Measurements from ENCODE around the gene RPRM. TPM values are rescaled to one million over a fixed set of nuclear protein-coding genes. Genes with fewer than 3 reads are reported as not detected.

The RPRM gene
- total and polyA plus RNA-seq, 2 of the 13 experiments (the other 11 are each of a cell fraction or from before 2014, with no cell fraction given), result not detected

DNA sequence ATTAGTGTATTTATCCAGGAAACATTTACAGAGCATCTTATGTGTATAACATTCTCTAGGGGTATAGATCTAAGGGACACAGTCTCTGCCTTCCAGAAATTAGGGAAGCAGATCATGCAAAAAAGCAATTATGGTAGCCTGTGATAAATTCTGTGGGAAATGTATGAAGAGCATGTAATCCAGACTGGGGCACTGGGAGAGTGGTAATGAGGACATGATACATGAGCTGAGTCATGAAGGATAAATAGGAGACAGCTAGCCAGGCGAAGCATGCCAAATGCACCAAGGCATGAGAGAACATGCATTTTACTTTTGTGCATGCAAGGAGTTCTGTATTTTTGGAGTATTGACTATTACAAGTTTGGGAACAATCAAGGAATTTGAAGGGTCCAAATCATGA is 8.9 kb upstream of the RPRM start:
- DNase-seq (ENCODE audit: low spot score) (no peak), ATAC-seq (no peak), FAIRE-seq (no peak)
- in situ Hi-C loops (cut with HindIII; ENCODE audit: extremely low pct_ligation_motif_present, low pct_unique_long_range_greater_than_20kb) (loop anchor here (25.0 kb wide), 2 partner anchors 750 to 1450 kb away; no protein-coding TSS in a partner anchor), intact Hi-C loops (cut with micrococcal nuclease; ENCODE audit: unreplicated experiment) (no loop called here)
- POLR2A ChIA-PET, result no interaction called here
- Histone ChIP-seq H3K9me3 (ENCODE audit: low read length) (no peaks in the 10 kb centered on the region), H3K4me1 (ENCODE audit: insufficient read depth, low read length) (no peaks in the 10 kb centered on the region), H3K27ac (ENCODE audit: extremely low read length, insufficient read depth, low read length) (no peak overlapping the region), H3K4me3 (replicated peaks in 1 of 3; ENCODE audit: insufficient read depth in 1 of 3, low read depth in 2 of 3, low read length in 3 of 3) (no peak overlapping the region), H3K4me2 (ENCODE audit: low read depth, low read length) (no peak overlapping the region), H4K20me1 (ENCODE audit: insufficient read depth, low read length) (no peaks in the 10 kb centered on the region; the same call in 1 of the 2 replicates), H2AFZ (ENCODE audit: low read length) (no peak overlapping the region), H3K9ac (ENCODE audit: insufficient read depth, low read depth, low read length) (no peak overlapping the region), H3K27me3 (ENCODE audit: control insufficient read depth in 1 of 2, insufficient read depth in 2 of 2, low read length in 2 of 2) (no peaks in the 10 kb centered on the region), H3K36me3 (replicated peaks in 1 of 2; ENCODE audit: control insufficient read depth in 1 of 2, insufficient read depth in 2 of 2, low read length in 2 of 2) (no peaks in the 10 kb centered on the region), H3K79me2 (ENCODE audit: insufficient read depth, low read length) (no peaks in the 10 kb centered on the region)
- CTCF ChIA-PET (ENCODE audit: low intra/inter-chr PET ratio, low total read pairs), result no interaction called here
- no TSS peak for BruUV-seq (replicated peaks)
- 5% methylated on average over 1 of the region's 1 CpG for WGBS (ENCODE audit: low lambda C conversion rate)
- TF ChIP-seq ZNF337 (CRISPR knock-in tag; IDR thresholded peaks at IDR 0.05; ENCODE audit: borderline replicate concordance, low read depth) (no peak), ZNF777 (CRISPR knock-in tag; IDR thresholded peaks at IDR 0.05) (no peak), ZNF367 (CRISPR knock-in tag; IDR thresholded peaks at IDR 0.05; ENCODE audit: borderline replicate concordance) (no peak), ZNF569 (CRISPR knock-in tag; IDR thresholded peaks at IDR 0.05; ENCODE audit: borderline replicate concordance) (no peak), BRD4 (CRISPR knock-in tag; IDR thresholded peaks at IDR 0.05) (no peak), ZNF460 (CRISPR knock-in tag; IDR thresholded peaks at IDR 0.05; ENCODE audit: borderline replicate concordance) (no peak)
- TF ChIP-seq, protein P1, sequence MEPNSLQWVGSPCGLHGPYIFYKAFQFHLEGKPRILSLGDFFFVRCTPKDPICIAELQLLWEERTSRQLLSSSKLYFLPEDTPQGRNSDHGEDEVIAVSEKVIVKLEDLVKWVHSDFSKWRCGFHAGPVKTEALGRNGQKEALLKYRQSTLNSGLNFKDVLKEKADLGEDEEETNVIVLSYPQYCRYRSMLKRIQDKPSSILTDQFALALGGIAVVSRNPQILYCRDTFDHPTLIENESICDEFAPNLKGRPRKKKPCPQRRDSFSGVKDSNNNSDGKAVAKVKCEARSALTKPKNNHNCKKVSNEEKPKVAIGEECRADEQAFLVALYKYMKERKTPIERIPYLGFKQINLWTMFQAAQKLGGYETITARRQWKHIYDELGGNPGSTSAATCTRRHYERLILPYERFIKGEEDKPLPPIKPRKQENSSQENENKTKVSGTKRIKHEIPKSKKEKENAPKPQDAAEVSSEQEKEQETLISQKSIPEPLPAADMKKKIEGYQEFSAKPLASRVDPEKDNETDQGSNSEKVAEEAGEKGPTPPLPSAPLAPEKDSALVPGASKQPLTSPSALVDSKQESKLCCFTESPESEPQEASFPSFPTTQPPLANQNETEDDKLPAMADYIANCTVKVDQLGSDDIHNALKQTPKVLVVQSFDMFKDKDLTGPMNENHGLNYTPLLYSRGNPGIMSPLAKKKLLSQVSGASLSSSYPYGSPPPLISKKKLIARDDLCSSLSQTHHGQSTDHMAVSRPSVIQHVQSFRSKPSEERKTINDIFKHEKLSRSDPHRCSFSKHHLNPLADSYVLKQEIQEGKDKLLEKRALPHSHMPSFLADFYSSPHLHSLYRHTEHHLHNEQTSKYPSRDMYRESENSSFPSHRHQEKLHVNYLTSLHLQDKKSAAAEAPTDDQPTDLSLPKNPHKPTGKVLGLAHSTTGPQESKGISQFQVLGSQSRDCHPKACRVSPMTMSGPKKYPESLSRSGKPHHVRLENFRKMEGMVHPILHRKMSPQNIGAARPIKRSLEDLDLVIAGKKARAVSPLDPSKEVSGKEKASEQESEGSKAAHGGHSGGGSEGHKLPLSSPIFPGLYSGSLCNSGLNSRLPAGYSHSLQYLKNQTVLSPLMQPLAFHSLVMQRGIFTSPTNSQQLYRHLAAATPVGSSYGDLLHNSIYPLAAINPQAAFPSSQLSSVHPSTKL (CRISPR knock-in tag; IDR thresholded peaks at IDR 0.05), result no peak
- TF ChIP-seq, protein P2, sequence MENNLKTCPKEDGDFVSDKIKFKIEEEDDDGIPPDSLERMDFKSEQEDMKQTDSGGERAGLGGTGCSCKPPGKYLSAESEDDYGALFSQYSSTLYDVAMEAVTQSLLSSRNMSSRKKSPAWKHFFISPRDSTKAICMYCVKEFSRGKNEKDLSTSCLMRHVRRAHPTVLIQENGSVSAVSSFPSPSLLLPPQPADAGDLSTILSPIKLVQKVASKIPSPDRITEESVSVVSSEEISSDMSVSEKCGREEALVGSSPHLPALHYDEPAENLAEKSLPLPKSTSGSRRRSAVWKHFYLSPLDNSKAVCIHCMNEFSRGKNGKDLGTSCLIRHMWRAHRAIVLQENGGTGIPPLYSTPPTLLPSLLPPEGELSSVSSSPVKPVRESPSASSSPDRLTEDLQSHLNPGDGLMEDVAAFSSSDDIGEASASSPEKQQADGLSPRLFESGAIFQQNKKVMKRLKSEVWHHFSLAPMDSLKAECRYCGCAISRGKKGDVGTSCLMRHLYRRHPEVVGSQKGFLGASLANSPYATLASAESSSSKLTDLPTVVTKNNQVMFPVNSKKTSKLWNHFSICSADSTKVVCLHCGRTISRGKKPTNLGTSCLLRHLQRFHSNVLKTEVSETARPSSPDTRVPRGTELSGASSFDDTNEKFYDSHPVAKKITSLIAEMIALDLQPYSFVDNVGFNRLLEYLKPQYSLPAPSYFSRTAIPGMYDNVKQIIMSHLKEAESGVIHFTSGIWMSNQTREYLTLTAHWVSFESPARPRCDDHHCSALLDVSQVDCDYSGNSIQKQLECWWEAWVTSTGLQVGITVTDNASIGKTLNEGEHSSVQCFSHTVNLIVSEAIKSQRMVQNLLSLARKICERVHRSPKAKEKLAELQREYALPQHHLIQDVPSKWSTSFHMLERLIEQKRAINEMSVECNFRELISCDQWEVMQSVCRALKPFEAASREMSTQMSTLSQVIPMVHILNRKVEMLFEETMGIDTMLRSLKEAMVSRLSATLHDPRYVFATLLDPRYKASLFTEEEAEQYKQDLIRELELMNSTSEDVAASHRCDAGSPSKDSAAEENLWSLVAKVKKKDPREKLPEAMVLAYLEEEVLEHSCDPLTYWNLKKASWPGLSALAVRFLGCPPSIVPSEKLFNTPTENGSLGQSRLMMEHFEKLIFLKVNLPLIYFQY (CRISPR knock-in tag; IDR thresholded peaks at IDR 0.05; ENCODE audit: borderline replicate concordance), result no peak
- TF ChIP-seq, protein P3, sequence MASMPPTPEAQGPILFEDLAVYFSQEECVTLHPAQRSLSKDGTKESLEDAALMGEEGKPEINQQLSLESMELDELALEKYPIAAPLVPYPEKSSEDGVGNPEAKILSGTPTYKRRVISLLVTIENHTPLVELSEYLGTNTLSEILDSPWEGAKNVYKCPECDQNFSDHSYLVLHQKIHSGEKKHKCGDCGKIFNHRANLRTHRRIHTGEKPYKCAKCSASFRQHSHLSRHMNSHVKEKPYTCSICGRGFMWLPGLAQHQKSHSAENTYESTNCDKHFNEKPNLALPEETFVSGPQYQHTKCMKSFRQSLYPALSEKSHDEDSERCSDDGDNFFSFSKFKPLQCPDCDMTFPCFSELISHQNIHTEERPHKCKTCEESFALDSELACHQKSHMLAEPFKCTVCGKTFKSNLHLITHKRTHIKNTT (CRISPR knock-in tag; IDR thresholded peaks at IDR 0.05), result no peak
- TF ChIP-seq, protein P4, sequence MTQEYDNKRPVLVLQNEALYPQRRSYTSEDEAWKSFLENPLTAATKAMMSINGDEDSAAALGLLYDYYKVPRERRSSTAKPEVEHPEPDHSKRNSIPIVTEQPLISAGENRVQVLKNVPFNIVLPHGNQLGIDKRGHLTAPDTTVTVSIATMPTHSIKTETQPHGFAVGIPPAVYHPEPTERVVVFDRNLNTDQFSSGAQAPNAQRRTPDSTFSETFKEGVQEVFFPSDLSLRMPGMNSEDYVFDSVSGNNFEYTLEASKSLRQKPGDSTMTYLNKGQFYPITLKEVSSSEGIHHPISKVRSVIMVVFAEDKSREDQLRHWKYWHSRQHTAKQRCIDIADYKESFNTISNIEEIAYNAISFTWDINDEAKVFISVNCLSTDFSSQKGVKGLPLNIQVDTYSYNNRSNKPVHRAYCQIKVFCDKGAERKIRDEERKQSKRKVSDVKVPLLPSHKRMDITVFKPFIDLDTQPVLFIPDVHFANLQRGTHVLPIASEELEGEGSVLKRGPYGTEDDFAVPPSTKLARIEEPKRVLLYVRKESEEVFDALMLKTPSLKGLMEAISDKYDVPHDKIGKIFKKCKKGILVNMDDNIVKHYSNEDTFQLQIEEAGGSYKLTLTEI (CRISPR knock-in tag; conservative IDR thresholded peaks at IDR 0.05), result no peak
- TF ChIP-seq, protein P5, sequence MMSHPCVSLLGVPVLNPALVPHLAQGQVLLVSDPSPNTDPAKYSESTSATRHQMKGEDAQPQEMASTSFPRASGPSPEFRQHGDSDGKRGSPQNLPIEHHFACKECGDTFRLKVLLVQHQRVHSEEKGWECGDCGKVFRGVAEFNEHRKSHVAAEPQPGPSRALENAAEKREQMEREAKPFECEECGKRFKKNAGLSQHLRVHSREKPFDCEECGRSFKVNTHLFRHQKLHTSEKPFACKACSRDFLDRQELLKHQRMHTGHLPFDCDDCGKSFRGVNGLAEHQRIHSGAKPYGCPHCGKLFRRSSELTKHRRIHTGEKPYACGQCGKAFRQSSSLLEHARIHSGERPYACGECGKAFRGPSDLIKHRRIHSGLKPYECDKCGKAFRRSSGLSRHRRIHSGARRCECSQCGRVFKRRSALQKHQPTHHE (CRISPR knock-in tag; IDR thresholded peaks at IDR 0.05; ENCODE audit: borderline replicate concordance), result no peak
- TF ChIP-seq, protein P6, sequence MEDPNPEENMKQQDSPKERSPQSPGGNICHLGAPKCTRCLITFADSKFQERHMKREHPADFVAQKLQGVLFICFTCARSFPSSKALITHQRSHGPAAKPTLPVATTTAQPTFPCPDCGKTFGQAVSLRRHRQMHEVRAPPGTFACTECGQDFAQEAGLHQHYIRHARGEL (CRISPR knock-in tag; IDR thresholded peaks at IDR 0.05), result no peak

Data from HepG2 (cell line).